Ovary (tissue), 9 donors: ENCODE results near the gene LAMB3. TPM values are rescaled to one million over a fixed set of nuclear protein-coding genes. Genes with fewer than 3 reads are reported as not detected.
A peak's percentile ranks its signal among the peaks of the same experiment; 100 is the strongest.

ENCODE experiments used
- DNase-seq, 5 donors: peaks; one replicate each; pipeline ENCODE4 v3.0.0-alpha.2; 2019 to 2020
- H3K27ac ChIP-seq, 2 donors: fragments of 200-600 bp; one replicate each; pipeline versions ENCODE4 v1.5.1 to v1.8.0; 2019 to 2022
- H3K27me3 ChIP-seq: fragments of 200-600 bp; one replicate; pipeline ENCODE4 v1.8.0; 2022
- H3K36me3 ChIP-seq: fragments of 200-600 bp; sonication (generic); one replicate; pipeline ENCODE4 v1.5.1; 2019
- H3K4me1 ChIP-seq: one replicate; pipeline ENCODE4 v1.8.1; 2013; ENCODE audit warnings: mild to moderate bottlenecking, moderate library complexity; ENCODE audit not compliant: insufficient read depth
- H3K4me3 ChIP-seq: fragments of 200-600 bp; sonication (generic); one replicate; pipeline ENCODE4 v1.5.1; 2017
- H3K9me3 ChIP-seq, 2 donors: fragments of 200-600 bp in 1 of 2; sonication (generic) in 1 of 2; one replicate each; pipeline versions ENCODE4 v1.5.1 to v1.8.1; 2013 to 2019; ENCODE audit warnings: mild to moderate bottlenecking in 1 of 2, moderate library complexity in 1 of 2
- CTCF ChIP-seq, 3 donors: fragments of 450-650 bp in 2 of 3; fragments of 200-600 bp in 1 of 3; IDR thresholded peaks; one replicate each; pipeline versions ENCODE4 v1.5.1 to v1.8.0; 2016 to 2022; ENCODE audit warnings: antibody characterized with exemption in 3 of 3, mild to moderate bottlenecking in 1 of 3
- EP300 ChIP-seq: sonication (generic); formaldehyde crosslinking; IDR thresholded peaks from one replicate; pipeline ENCODE4 v1.6.1; 2017; ENCODE audit warnings: antibody characterized with exemption
- POLR2A ChIP-seq: fragments of 450-650 bp; IDR thresholded peaks from one replicate; pipeline ENCODE4 v1.6.1; 2017; ENCODE audit warnings: antibody characterized with exemption, mild to moderate bottlenecking, moderate library complexity
- WGBS, 3 donors: extraction: QIAGEN DNeasy Blood & Tissue Kit in 1 of 3; methylation state at CpG; one replicate each; pipeline versions ENCODE4 v1.1.5 to v1.1.7; 2013 to 2017; 5-methylcytosine and 5-hydroxymethylcytosine counted together
- intact Hi-C, 4 donors: fragments of 100-400 bp; cut with DNase I; formaldehyde crosslinking; loops; one replicate each; pipeline versions ENCODE4 v1.11.0 to v1.15.1; 2022 to 2023
- polyA plus RNA-seq, 2 donors: library from polyadenylated mRNA; stranded (reverse); fragments of 200-250 nt in 1 of 2; fragments of 350-450 nt in 1 of 2; fragmentation: Illumina TruSeq in 1 of 2; extraction: RNeasy Lipid Tissue Mini Kit (QIAGEN cat#74804) in 1 of 2; gene quantifications; one replicate each; pipeline ENCODE4 v1.2.3, GENCODE V29; 2013 to 2014
- total RNA-seq, 7 donors: library from RNA; depleted of rRNA in 2 of 7; stranded (reverse); fragments of >200 nt in 2 of 7; fragmentation: NEBNext Ultra II Directional in 3 of 7; extraction: Animal tissue kit (Norgen Biotek cat#: 25700) in 3 of 7; gene quantifications; one replicate each; pipeline versions ENCODE4 v1.1.0 to v1.2.4, GENCODE V29; 2016 to 2023
- donor health status: DM: no; HTN: no; CAD: no; lungs with moderate emphysema.
- donor health status: DM: no; HTN: no; CAD: no.
- donor health status: Bipolar disorder and iron deficiency.
- donor health status: DM: yes; HTN: yes; CAD: no.
- donor health status: DM: no; HTN: no; CAD: no.
- donor health status: DM: yes; HTN: yes; CAD: no.

LAMB3 gene
- total and polyA plus RNA-seq, 9 donors: 0.54 to 56.9 (median 4.2) TPM

GRCh38 chr1:209645574-209646452, 6.4 kb downstream of the LAMB3 start:
- Histone ChIP-seq H3K4me3 (no peak overlapping the region), H3K36me3 (no peaks in the 10 kb centered on the region), H3K4me1 (peaks cover 44% of the 10 kb centered on the region), H3K27me3 (no peaks in the 10 kb centered on the region), H3K9me3 (no peaks in the 10 kb centered on the region), H3K27ac (peak overlapping the region in 1 of 2 donors; percentile 28)
- intact Hi-C loops: loop anchor here in 1 of 4 donors (5.0 kb wide), 1 partner anchor 46 kb away; no protein-coding TSS in a partner anchor
- TF ChIP-seq EP300 (no peak), POLR2A (no peak), CTCF (IDR thresholded peaks at IDR 0.05) (no peak)
- 13 to 23% (median 14%) methylated on average over 16 of the region's 16 CpGs for WGBS, 3 donors
- peak in 1 of 5 donors; percentile 51 for DNase-seq

- H3K36me3 ChIP-seq: no peaks in the 10 kb centered on the region
- H3K27ac ChIP-seq: peak overlapping the region in 1 of 2 donors; percentile 91
- TF ChIP-seq EP300 (no peak), POLR2A (no peak), CTCF (IDR thresholded peaks at IDR 0.05) (no peak)
- intact Hi-C loops: loop anchor here in 2 of 4 donors (5.0 kb wide), 2 partner anchors 34 to 44 kb away; partner anchors contain the start of gene G0S2 (in 1 of the 2)
- H3K4me3 ChIP-seq: no peak overlapping the region
- H3K4me1 ChIP-seq: peaks cover 36% of the 10 kb centered on the region
- H3K27me3 ChIP-seq: no peaks in the 10 kb centered on the region
- DNase-seq: peak; percentile 61 to 83 (median 71)
- no peaks in the 10 kb centered on the region for H3K9me3 ChIP-seq
- 0 to 3% (median 2%) methylated on average over 2 of the region's 2 CpGs for WGBS, 3 donors
Measured at GRCh38 chr1:209643285-209644020, 8.8 kb downstream of the LAMB3 start.

- no peaks in the 10 kb centered on the region for H3K36me3 ChIP-seq
- no peaks in the 10 kb centered on the region for H3K9me3 ChIP-seq
- WGBS, 3 donors: 18 to 34% (median 25%) methylated on average over 3 of the region's 3 CpGs
- no peak for DNase-seq
- intact Hi-C loops: loop anchor here in 2 of 4 donors (5.0 kb wide), 2 partner anchors 34 to 44 kb away; partner anchors contain the start of gene G0S2 (in 1 of the 2)
- H3K27ac ChIP-seq: peak overlapping the region in 1 of 2 donors; percentile 91
- no peaks in the 10 kb centered on the region for H3K27me3 ChIP-seq
- H3K4me1 ChIP-seq: peaks cover 32% of the 10 kb centered on the region
- no peak overlapping the region for H3K4me3 ChIP-seq
- no peak for TF ChIP-seq POLR2A
- no peak for TF ChIP-seq EP300
- no peak for TF ChIP-seq CTCF (IDR thresholded peaks at IDR 0.05)
Measured at GRCh38 chr1:209642816-209643215, 9.4 kb downstream of the LAMB3 start.

- Histone ChIP-seq H3K27ac (peak overlapping the region; percentile 49 to 91), H3K4me1 (peaks cover 27% of the 10 kb centered on the region), H3K9me3 (no peaks in the 10 kb centered on the region), H3K27me3 (no peaks in the 10 kb centered on the region), H3K36me3 (no peaks in the 10 kb centered on the region), H3K4me3 (no peak overlapping the region)
- peak; percentile 78 to 88 (median 83) for DNase-seq
- intact Hi-C loops: loop anchor here in 2 of 4 donors (5.0 kb wide), 2 partner anchors 35 to 45 kb away; partner anchors contain the start of gene G0S2 (in 1 of the 2)
- TF ChIP-seq POLR2A: no peak
- TF ChIP-seq EP300: no peak
- TF ChIP-seq CTCF (IDR thresholded peaks at IDR 0.05): no peak
- 1 to 6% (median 4%) methylated on average over 5 of the region's 5 CpGs for WGBS, 3 donors
Measured at GRCh38 chr1:209641832-209642172, 10.4 kb downstream of the LAMB3 start.
